GM12878 (cell line): ENCODE data around the gene COL4A5. TPM values are rescaled to one million over a fixed set of nuclear protein-coding genes. Genes with fewer than 3 reads are reported as not detected.

ENCODE experiments used
- IRF5 ChIP-seq: fragments of 450-650 bp; IDR thresholded peaks from 2 replicates; pipeline ENCODE4 v1.6.1; 2017; ENCODE audit warnings: borderline replicate concordance
- JUND ChIP-seq: IDR thresholded peaks from 2 replicates; pipeline ENCODE4 v1.6.1; 2012; ENCODE audit warnings: low read depth, mild to moderate bottlenecking, low read length, improper control_type of control experiment, moderate library complexity
- KDM1A ChIP-seq: fragments of 200-600 bp; sonication (generic); IDR thresholded peaks from 2 replicates; pipeline ENCODE4 v1.6.1; 2016; ENCODE audit warnings: borderline replicate concordance
- PAX5 ChIP-seq: IDR thresholded peaks from 2 replicates; pipeline ENCODE4 v1.6.1; 2011; ENCODE audit warnings: low read depth, low read length, borderline replicate concordance
- RCOR1 ChIP-seq: conservative IDR thresholded peaks from 2 replicates; pipeline ENCODE4 v1.6.1; 2012; ENCODE audit warnings: low read depth, low read length, improper control_type of control experiment
- STAT3 ChIP-seq: IDR thresholded peaks from 2 replicates; pipeline ENCODE4 v1.6.1; 2011; ENCODE audit warnings: low read depth, low read length, improper control_type of control experiment
- polyA plus RNA-seq, 11 experiments: library from polyadenylated mRNA; depleted of rRNA in 4 of 11; unstranded in 6 of 11; stranded (reverse) in 5 of 11; fragments of >200 nt; fragmentation: Nextera tagmentation in 4 of 11; fragmentation: Illumina TruSeq in 1 of 11; extraction: Ambion mirVana in 4 of 11; extraction: Trizol in 1 of 11; gene quantifications; 1 replicate in 1 of 11; 2 replicates in 10 of 11; pipeline versions ENCODE4 v1.2.1 to v1.2.3, GENCODE V29; 2011 to 2016; ENCODE audit warnings: inconsistent platforms in 2 of 11, missing spikeins in 2 of 11, low read depth in 1 of 11
- total RNA-seq, 4 experiments: library from RNA; depleted of rRNA in 3 of 4; stranded (reverse); fragments of >200 nt in 3 of 4; fragmentation: Illumina TruSeq in 1 of 4; extraction: Trizol in 1 of 4; gene quantifications; 2 replicates each; pipeline versions ENCODE4 v1.2.1 to v1.2.3, GENCODE V29; 2013 to 2021
- TF ChIP-seq, protein P1 (sequence below): IDR thresholded peaks from 2 replicates; pipeline ENCODE4 v1.6.1; 2011; ENCODE audit warnings: low read depth, low read length, improper control_type of control experiment, borderline replicate concordance
- TF ChIP-seq, protein P2 (sequence below): fragments of 150-350 bp; IDR thresholded peaks from 2 replicates; pipeline ENCODE4 v1.6.1; 2016; ENCODE audit warnings: low read depth, low read length

The COL4A5 gene
- total and polyA plus RNA-seq, 10 of the 15 experiments (the other 5 are each of a cell fraction or from before 2014, with no cell fraction given) = 0.13 to 2.8 (median 0.38) TPM; not detected in 1

GRCh38 chrX:108731153-108731552 is 291.5 kb downstream of the COL4A5 start (continued):
- TF ChIP-seq RCOR1 = no peak
- TF ChIP-seq JUND = no peak
- TF ChIP-seq, protein P1, sequence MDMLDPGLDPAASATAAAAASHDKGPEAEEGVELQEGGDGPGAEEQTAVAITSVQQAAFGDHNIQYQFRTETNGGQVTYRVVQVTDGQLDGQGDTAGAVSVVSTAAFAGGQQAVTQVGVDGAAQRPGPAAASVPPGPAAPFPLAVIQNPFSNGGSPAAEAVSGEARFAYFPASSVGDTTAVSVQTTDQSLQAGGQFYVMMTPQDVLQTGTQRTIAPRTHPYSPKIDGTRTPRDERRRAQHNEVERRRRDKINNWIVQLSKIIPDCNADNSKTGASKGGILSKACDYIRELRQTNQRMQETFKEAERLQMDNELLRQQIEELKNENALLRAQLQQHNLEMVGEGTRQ = no peak
- no peak for TF ChIP-seq KDM1A
- TF ChIP-seq PAX5 = no peak
- no peak for TF ChIP-seq IRF5
- TF ChIP-seq STAT3 = no peak
- TF ChIP-seq, protein P2, sequence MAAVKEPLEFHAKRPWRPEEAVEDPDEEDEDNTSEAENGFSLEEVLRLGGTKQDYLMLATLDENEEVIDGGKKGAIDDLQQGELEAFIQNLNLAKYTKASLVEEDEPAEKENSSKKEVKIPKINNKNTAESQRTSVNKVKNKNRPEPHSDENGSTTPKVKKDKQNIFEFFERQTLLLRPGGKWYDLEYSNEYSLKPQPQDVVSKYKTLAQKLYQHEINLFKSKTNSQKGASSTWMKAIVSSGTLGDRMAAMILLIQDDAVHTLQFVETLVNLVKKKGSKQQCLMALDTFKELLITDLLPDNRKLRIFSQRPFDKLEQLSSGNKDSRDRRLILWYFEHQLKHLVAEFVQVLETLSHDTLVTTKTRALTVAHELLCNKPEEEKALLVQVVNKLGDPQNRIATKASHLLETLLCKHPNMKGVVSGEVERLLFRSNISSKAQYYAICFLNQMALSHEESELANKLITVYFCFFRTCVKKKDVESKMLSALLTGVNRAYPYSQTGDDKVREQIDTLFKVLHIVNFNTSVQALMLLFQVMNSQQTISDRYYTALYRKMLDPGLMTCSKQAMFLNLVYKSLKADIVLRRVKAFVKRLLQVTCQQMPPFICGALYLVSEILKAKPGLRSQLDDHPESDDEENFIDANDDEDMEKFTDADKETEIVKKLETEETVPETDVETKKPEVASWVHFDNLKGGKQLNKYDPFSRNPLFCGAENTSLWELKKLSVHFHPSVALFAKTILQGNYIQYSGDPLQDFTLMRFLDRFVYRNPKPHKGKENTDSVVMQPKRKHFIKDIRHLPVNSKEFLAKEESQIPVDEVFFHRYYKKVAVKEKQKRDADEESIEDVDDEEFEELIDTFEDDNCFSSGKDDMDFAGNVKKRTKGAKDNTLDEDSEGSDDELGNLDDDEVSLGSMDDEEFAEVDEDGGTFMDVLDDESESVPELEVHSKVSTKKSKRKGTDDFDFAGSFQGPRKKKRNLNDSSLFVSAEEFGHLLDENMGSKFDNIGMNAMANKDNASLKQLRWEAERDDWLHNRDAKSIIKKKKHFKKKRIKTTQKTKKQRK = no peak
- TF ChIP-seq, all 136 proteins: peak for 0
